ENCODE measurements around the gene GLIPR1. TPM values are rescaled to one million over a fixed set of nuclear protein-coding genes. Genes with fewer than 3 reads are reported as not detected.

The GLIPR1 gene
- polyA plus RNA-seq, 4 donors: 13.8 to 20.6 (median 18.9) TPM

- no peak for DNase-seq (ENCODE audit: low read depth in 4 of 4, low spot score in 3 of 4)
Measured at GRCh38 chr12:75553398-75553797, 72.8 kb downstream of the GLIPR1 start.

Other genes starting within 250 kb of the GLIPR1 start
- gene CAPS2, start 150.4 kb upstream of the GLIPR1 start, polyA plus RNA-seq (ENCODE audit: insufficient read length in 4 of 4): 1 to 10 TPM; 6.7 to 9.8 (median 8.5) TPM
- under 1 TPM; 0.27 to 0.51 (median 0.38) TPM for gene GLIPR1L1, start 146.1 kb upstream of the GLIPR1 start, polyA plus RNA-seq (ENCODE audit: insufficient read length in 4 of 4)
- 1 to 10 TPM; 2.9 to 4.7 (median 3.2) TPM for gene GLIPR1L2, start 89.7 kb upstream of the GLIPR1 start, polyA plus RNA-seq (ENCODE audit: insufficient read length in 4 of 4)
- gene KRR1, start 30.9 kb downstream of the GLIPR1 start, polyA plus RNA-seq (ENCODE audit: insufficient read length in 4 of 4): 100 to 1,000 TPM in 1 of 4 donors, 10 to 100 TPM in 3; 74.6 to 113 (median 95.5) TPM